Left ventricle myocardium inferior (tissue), 1 donor: ENCODE measurements around the gene SMLR1. TPM values are rescaled to one million over a fixed set of nuclear protein-coding genes. Genes with fewer than 3 reads are reported as not detected.

Source experiments
- DNase-seq: peaks from one replicate; pipeline ENCODE4 v3.0.0-alpha.2; 2020
- H3K27ac ChIP-seq: fragments of 200-600 bp; replicated peaks from 2 replicates; pipeline ENCODE4 v1.8.0; 2021
- H3K27me3 ChIP-seq: fragments of 200-600 bp; 2 replicates; pipeline ENCODE4 v1.8.0; 2021; ENCODE audit warnings: low read depth
- H3K36me3 ChIP-seq: fragments of 200-600 bp; 2 replicates; pipeline ENCODE4 v1.8.0; 2021
- H3K4me1 ChIP-seq: fragments of 200-600 bp; 2 replicates; pipeline ENCODE4 v1.8.0; 2021
- H3K4me3 ChIP-seq: fragments of 200-600 bp; 2 replicates; pipeline ENCODE4 v1.8.0; 2021; ENCODE audit warnings: mild to moderate bottlenecking, moderate library complexity
- H3K9me3 ChIP-seq: fragments of 200-600 bp; replicated peaks from 2 replicates; pipeline ENCODE4 v1.8.0; 2021
- intact Hi-C: fragments of 100-400 bp; cut with micrococcal nuclease; formaldehyde crosslinking; loops from one replicate; pipeline ENCODE4 v1.11.0; 2022
- total RNA-seq: library from RNA; stranded (reverse); fragmentation: NEBNext Ultra II Directional; extraction: Animal tissue kit (Norgen Biotek cat#: 25700); gene quantifications from one replicate; pipeline ENCODE4 v1.2.1, GENCODE V29; 2021
- TF ChIP-seq, protein P1 (sequence below): fragments of 200-600 bp; IDR thresholded peaks from 2 replicates; pipeline ENCODE4 v1.8.0; 2021; ENCODE audit warnings: antibody characterized with exemption, mild to moderate bottlenecking, borderline replicate concordance
- donor health status: DM: no; HTN: yes; CAD: no; lungs with severe emphysema.

Gene SMLR1
- total RNA-seq, 1 donor from 2014 or later, result not detected

DNA sequence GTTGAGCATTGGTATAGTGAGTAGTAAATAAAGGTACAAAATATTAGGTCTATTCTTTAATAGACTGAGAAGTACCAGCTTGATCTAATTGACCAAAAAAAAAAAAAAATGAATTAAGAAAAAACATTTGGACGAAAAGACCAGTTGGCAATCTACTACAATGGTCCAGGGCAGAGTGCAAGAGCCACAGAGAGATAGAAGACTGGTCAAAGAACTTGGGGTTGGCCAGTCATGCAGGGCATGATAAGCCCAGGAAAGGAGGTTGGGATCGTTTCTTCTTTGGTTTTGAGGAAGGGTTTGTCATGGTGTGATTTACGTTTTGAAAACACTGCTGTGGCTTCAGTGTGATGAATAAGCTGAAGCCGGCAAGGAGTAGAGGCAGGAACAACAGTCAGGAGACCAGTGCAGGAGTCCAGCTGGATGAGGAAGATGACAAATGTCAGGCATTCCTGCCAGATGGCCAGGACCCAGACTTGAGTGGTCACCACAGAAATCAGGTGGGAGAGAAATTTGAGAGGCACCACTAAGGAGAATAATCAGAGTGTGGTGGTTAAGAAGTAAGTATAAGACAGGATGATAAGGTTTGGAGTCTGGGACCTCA lies 14.0 kb downstream of the SMLR1 start:
- intact Hi-C loops, result no loop called here
- Histone ChIP-seq H3K4me1 (no peaks in the 10 kb centered on the region), H3K4me3 (no peak overlapping the region), H3K27ac (no peak overlapping the region), H3K36me3 (peaks cover 15% of the 10 kb centered on the region), H3K9me3 (no peaks in the 10 kb centered on the region), H3K27me3 (no peaks in the 10 kb centered on the region)
- no peak for DNase-seq
- TF ChIP-seq, protein P1, sequence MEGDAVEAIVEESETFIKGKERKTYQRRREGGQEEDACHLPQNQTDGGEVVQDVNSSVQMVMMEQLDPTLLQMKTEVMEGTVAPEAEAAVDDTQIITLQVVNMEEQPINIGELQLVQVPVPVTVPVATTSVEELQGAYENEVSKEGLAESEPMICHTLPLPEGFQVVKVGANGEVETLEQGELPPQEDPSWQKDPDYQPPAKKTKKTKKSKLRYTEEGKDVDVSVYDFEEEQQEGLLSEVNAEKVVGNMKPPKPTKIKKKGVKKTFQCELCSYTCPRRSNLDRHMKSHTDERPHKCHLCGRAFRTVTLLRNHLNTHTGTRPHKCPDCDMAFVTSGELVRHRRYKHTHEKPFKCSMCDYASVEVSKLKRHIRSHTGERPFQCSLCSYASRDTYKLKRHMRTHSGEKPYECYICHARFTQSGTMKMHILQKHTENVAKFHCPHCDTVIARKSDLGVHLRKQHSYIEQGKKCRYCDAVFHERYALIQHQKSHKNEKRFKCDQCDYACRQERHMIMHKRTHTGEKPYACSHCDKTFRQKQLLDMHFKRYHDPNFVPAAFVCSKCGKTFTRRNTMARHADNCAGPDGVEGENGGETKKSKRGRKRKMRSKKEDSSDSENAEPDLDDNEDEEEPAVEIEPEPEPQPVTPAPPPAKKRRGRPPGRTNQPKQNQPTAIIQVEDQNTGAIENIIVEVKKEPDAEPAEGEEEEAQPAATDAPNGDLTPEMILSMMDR, result no peak

DNA sequence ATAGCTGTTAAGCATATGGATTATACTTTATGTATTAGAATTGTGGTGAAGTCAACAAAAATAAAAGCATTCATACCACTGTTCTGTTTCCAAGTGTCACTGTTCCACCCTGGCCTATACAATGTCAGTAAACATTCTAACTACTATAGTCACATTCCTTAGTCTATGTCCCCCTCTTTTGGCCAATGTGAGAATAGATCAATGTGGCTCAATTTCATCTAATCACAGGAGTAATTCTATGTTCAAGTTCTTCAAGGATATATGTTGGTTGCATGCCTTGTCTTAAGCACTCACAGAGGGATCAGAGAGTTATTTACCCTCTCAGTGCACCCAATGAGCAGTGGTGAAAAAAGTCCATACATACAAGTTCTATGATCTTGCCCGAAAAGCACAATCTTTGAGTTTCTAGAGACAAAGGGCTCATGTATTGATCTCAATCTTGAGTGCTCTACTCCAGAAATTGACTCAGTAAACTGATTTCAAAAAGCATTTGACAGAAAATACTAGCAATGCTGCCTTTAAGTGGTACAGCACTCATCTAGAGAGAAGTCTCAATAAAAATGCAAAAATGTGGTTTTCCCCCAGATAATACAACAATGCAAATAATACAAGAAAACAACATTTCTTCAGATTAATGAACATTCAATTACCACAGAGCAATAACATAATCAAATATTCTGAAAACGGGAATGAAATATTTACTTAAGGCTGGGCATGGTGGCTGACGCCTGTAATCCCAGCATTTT lies 16.5 kb downstream of the SMLR1 start:
- intact Hi-C loops, result no loop called here
- Histone ChIP-seq H3K9me3 (no peaks in the 10 kb centered on the region), H3K27me3 (no peaks in the 10 kb centered on the region), H3K4me3 (no peak overlapping the region), H3K4me1 (peaks cover 12% of the 10 kb centered on the region), H3K36me3 (peaks cover 15% of the 10 kb centered on the region), H3K27ac (no peak overlapping the region)
- TF ChIP-seq, protein P1, result peak; percentile 42
- DNase-seq, result no peak

DNA sequence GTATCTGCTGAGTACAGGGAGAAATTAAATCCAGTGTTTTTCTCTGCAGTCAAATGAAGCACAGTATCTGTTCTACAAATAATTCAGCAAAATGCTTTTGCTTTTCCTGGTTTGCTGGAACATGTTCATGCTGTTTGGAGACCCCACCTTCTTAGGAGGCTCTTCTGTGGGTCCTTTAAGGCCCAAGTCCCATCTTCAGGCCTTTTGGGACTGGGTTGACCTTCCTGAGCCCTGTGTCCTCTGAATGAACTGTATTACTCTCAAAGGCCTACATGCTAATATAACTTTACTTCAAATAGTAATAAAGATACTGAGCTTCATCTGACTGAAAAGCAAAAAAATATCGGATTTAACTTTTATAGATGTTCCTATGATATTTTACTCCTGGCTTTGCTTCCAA lies 19.3 kb downstream of the SMLR1 start:
- no peak for DNase-seq
- Histone ChIP-seq H3K4me3 (no peak overlapping the region), H3K27ac (peak overlapping the region; percentile 39), H3K27me3 (no peaks in the 10 kb centered on the region), H3K4me1 (peaks cover 17% of the 10 kb centered on the region), H3K36me3 (peaks cover 1% of the 10 kb centered on the region), H3K9me3 (no peaks in the 10 kb centered on the region)
- intact Hi-C loops, result no loop called here
- TF ChIP-seq, protein P1, result no peak

DNA sequence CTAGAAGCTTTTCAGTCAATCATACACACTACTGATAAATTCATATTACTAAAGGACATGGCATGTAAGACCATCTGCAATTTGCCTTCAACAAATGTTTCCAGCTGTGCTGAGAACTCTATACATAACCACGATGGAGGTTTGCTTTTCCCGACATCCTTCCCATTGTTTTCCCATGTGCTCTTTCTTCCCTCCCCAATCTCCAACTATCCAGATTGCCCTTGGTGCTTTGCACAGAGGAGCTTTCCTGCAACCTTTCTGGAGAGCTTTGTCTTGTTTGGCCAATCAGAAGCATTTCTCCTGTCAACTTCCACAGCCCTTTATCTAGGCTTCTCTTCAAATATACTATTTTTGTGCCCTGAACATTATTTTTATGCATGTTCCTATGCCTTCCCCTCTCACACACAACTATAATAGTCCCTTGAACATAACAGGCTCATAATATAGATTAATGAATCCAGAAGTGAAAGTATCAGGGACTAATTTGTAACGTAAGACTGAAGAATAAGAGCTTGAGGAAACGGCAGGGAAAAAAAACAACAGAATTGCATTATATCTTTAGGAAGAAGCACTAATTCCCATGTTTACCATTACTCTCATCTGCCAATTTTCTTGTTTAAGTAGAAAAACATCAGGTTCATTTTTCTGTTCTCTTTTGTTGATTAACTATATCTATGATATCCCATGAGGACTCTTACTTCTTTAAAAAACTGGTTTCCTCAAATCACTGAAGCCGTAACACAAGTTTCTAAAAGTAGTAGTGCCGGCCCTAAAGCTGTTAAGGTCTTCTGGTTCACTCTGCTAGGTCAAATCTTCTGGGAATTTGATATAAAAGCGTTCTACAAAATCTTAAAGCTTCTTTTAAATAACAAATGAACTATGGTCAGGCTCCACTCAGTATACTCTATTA lies 20.1 kb downstream of the SMLR1 start:
- Histone ChIP-seq H3K27me3 (no peaks in the 10 kb centered on the region), H3K4me1 (peaks cover 24% of the 10 kb centered on the region), H3K27ac (peak overlapping the region; percentile 39), H3K4me3 (no peak overlapping the region), H3K9me3 (no peaks in the 10 kb centered on the region), H3K36me3 (no peaks in the 10 kb centered on the region)
- intact Hi-C loops, result no loop called here
- no peak for DNase-seq
- TF ChIP-seq, protein P1, result no peak

DNA sequence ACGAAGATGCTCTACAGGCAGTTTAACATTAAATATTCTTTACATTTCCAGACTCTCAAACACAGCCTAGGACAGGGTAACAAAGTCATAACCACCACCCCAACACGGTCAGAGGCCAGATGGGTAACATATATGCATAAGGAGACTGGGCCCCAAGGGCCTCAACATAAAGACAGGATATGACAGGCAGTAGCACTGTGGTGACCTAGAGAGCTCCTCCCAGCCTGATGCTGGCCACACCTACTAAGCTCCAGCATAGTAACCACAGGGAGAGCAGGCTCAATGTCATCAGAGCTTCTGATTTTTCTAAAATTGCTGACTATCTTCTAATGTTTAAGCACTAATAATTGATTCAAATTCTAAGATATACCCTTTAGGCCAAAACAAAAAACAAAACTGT lies 21.7 kb downstream of the SMLR1 start:
- H3K27ac ChIP-seq, result no peak overlapping the region
- TF ChIP-seq, protein P1, result no peak
- H3K4me1 ChIP-seq, result peaks cover 37% of the 10 kb centered on the region
- H3K9me3 ChIP-seq, result no peaks in the 10 kb centered on the region
- intact Hi-C loops, result no loop called here
- no peak for DNase-seq
- H3K36me3 ChIP-seq, result peaks cover 8% of the 10 kb centered on the region
- H3K4me3 ChIP-seq, result no peak overlapping the region
- no peaks in the 10 kb centered on the region for H3K27me3 ChIP-seq
